GM19240 (cell line): Measurements from ENCODE around the gene CD52.
"Not testable (repeated sequence)": the region's sequence is repeated elsewhere in the genome, so short reads cannot be mapped to it uniquely, and the experiment has no call there.

Experiments used
- DNase-seq: peaks from one replicate; pipeline ENCODE4 v3.0.0; 2011; ENCODE audit warnings: low spot score; ENCODE audit not compliant: insufficient read length

The CD52 gene

DNA sequence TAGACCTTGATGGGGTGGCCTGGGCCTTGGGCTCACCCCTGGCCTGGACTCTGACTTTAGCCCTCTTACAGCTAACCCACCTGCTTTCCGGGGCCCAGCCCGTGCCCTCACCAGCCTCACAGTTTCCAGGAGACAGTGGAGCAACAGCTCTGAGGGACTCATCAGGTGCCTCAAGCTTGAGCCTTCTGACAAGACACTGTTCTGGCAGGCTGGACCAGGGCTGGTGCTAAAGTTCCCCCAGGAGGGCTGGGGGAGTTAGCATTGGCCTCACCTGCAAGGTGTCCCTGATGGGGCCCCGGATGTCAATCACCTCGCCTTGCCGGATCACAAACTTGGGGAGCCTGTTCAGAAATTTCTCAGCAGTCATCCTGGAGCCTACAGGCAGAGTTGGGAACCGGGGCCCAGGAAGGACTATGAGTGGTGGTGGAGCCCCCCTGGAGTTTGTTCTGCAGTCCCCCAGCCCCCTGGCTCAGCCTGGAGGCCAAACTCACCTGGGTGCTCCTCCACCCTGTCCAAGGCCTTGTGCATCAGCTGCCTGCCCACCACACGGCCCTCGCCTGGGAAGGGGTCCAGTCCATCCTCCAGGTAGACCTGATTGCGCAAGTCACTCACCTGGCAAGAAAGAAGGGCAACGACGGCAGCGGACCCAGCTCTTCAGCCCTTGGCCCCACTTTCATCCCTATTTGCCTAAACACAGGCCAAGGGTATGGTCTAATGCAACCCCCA lies 33.7 kb upstream of the CD52 start:
- no peak for DNase-seq

DNA sequence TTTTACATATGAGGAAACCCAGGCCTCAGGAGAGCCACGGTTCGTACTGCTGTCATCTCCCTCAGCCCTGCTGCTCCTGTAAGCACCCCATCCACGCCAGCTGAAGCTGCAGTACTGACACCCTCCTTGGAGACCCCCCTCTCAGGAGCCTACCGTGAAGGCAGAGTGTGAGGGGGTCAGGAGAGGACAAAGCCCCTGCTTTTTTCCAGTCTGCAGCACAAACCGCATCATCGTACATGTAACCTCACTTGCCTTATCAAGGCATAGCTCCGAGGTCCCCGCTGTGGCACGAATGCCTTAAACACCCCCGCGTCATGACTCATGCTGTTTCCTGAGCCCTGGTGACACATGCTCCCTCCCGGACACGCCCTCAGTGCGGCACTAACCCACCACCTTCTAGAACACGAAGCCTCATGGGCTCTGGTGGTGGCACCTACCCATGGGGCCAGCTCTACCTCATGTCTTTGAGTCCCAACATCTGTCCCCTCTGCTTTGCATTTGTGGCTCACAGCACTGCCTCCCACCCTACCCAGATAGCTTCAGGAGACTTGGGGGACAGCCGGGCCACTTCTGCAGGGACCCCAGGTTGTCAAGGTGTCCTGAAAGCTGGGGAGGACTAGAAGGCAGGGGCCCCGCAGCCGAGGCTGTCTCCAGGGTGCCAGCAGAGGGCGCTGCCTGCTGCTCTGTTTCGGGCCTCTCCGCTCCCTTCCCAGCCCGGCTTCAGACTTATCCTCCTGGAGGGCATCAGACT lies 33.0 kb upstream of the CD52 start:
- DNase-seq = no peak

DNA sequence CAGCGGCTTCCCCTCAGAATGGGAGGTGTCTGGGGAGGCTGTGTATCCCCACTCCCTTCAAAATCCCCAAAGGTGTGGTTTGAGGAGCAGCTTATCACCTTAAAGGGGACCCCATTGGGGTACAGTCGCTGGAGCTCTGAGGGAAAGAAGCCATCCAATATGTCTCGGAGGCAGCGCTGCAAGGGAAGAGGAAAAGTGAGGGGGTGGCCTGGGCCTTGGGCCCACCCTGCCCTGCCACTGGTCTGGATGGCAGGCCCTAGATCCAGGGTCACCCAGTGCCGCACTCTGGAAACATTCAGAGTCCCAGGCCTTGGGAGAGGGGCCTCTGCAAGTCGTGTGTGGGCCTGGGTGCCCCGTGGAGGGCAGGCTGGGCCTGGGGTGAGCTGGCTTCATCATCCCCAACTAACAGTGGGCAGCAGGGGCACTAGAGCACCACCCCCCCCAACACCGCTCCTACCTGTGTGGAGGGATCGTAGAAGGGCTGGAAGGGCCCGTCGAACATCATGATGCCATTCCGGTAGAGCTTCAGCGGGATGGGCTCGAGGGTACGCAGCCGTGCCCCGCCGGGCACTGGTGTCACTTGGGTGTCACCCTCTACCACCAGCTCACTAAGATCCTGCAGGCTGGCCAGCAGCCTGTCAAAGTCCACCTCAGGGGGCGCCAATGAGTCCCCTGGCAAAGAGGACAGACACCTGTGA lies 32.2 kb upstream of the CD52 start:
- no peak for DNase-seq

DNA sequence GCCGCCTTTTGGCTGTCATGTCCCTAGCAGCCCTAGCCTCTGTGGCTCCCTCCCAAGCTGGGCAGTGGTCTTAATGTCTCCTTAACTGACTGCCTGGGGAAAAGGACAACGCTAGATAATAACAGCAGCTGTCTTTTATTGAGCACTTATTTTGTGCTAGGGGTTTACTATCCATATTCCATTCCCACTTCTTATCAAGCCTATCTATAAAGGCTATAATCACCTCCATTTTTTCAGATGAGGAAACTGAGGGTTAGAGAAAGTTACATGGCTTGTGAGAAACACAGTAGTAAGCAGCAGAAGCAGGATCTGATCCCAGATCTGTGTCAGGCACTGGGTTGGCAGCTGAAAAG lies 31.7 kb upstream of the CD52 start:
- DNase-seq = no peak

DNA sequence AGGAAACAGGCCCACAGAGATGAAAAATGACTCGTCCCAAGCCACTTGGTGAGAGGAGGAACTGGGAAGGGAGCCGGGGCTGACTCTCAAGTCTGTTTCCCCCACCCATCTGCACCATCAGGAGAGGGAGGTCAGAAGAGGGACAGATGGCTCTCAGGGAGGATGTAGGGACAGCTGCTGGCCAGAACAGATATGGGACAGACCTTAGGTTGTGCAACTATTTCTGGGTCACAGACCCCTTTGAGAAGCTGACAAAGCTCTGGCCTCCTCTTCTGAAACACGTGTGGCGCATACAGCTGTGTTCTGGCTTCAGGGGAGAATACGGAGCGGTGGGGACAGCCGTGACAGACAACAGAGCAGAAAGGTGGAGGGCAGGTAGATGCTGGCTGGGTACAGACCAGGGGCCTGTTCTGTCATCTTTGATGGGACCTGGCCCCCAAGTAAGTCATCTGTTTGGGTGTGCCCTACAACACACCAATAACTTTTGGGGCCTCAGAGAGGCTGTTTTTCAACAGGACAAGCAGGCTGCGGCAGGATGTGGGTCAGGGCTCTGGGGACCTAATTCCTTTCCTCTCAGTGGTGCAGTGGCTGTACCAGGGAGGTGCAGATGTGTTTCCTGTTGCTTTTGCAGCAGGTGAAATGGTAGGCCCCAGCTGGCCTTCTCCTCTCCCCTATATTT lies 30.6 kb upstream of the CD52 start:
- DNase-seq = peak; percentile 69

DNA sequence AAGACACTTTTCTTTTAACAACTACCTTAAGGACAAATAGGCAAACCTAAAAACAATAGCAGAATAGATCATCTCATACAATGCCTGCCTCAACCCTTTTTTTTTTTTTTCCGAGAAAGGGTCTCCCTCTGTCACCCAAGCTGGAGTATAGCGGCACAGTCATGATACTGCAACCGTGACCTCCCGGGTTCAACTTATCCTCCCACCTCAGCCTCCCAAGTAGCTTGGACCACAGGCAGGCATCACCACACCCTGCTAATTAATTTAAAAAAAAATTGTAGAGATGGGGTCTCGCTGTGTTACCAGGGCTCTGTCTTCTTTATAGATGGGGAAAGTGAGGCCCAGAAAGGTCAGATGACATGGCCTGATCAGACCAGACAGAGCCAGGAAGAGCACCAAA lies 29.9 kb upstream of the CD52 start:
- no peak for DNase-seq

DNA sequence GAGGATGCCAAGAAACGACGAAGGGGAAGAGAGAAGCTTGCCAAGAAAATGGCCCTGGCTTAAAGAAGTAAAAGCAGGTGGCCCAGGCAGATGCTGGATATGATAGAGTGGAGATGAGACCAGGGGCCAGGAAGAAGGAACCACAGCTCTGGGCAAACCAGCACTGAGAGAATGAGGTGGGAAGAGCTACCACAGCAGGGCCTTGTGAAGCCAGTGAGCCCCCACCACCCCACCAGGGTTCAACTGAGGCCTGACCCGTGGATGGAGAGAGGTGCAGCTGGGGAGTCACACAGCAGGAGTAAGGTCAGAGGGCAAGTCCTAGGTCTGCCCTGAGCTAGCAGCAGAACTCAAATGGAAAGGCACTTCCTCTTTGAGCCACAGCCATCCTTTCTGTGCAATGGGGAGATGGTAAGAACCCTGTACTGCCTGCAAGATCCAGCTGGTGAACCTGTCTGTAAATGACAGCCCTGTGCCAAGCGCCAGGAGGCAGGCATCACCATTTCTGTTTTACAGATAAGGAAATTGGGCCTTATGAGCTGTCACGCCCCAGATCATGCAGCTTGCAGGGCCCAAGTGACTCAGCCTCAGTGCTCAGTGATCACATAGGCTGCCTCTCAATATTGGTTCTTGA lies 29.3 kb upstream of the CD52 start:
- no peak for DNase-seq

DNA sequence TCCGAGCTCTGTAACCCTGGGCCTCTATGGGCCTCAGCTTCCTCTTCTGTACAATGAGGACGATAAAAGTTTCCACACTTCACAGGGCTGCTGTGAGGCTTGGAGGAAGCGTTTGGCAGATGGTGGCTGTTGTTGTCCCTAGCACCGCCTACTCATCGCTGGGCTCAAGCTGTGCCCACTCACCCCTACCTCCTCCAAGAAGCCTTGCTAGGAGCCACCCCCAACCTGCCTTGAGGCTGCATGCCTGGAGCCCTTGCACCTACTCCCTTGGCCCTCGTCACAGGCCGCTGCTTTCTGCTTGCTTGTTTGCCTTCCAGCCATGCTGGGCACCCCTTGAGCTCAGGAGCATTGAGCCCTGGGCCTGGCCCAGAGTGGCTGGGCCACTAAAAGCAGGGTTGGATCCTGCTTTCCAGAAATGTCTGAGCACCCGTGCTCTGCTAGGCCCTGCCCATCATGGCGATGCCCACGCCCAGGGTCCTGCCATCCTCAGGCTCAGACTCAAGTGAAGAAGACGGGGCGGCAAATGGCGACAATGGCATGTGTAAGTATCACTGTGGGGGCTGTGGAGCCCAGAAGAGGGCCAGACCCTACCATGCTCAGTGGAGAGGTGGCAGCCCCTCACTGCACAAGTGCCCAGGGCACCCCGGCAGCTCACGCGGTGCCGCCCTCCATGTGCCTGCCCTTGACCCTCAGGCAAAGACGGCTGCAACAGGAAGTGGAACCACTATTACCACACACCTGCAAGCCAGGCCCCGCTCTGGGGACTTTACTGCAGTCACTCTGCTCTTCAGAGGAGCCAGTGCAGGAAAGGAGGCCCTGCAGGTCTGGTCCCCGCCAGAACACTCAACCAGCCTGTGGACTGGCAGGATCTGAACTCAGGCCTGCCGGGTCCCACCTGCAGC lies 28.3 kb upstream of the CD52 start:
- peak; percentile 76 for DNase-seq

DNA sequence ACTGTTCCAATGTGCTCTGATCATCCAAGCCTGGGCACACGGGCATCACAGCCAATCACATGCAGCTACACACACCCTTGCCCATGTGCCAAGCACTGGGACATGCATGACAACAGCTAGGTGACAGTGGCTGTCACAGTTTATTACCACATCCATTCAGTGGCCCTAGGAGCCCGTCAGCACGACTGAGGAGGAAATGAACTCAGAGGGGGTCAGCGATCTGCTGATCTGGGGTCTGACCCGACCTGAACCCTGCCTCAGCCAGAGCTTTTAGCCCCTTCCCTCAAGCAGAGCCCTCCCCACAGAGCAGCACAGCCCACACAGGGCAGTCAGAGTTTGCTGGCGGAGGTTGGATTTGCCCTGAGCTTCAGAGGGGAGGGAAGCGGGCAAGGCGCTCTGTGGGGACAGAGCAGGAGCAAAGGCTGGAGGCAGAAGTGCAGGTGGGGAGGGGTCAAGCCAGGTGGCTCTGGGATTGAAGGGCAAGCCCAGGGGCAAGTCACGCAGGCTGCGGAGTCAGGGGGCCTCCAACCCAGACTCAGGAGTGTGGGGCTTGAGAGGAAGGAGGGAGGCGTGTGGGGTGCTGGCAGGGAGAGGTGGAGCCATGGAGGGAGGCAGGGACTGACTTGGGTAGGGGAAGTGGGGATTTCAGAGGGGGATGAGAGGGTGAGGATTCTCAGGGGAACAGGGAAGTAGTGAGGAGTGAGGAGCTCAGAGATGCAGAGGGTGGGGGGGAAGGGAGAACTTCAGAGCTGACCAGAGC lies 27.5 kb upstream of the CD52 start:
- no peak for DNase-seq

DNA sequence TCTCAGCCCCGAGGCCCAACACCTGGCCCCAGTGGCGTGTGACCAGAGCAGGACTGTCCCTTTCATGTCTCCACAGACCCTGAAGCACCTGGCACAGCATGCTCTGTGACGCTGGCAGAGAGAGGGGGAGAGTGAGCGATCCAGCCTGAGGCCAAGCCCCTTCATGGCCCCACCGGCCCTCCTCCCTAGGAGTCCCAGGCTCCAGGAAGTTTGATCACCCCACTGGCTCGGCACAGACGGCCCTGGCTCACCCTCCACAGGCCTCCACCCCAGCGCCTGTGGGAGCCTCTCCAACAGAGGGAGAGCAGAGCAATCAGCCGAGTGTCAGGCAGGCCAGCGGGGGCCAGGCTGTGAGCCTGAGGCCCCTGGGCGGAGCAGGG lies 26.9 kb upstream of the CD52 start:
- DNase-seq = no peak

DNA sequence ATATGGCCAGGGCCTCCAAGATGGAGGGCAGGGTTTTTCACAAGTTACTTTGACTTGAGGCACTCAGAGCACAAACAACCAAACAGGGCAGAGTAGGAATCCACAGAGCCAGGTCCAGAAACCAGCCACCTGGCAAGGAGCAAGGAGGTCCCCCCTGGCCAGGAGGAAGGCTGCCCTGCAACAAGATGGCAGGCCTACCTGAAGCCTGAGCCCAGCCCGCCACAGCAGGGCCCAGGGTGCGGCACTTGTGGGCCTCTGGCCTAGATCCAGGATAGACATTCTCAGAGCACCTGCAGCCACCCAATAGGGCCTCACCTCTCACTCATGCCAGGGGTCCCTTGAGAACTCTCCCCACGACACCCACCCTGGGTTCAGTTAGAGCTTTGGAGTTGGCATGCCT lies 26.3 kb upstream of the CD52 start:
- no peak for DNase-seq

DNA sequence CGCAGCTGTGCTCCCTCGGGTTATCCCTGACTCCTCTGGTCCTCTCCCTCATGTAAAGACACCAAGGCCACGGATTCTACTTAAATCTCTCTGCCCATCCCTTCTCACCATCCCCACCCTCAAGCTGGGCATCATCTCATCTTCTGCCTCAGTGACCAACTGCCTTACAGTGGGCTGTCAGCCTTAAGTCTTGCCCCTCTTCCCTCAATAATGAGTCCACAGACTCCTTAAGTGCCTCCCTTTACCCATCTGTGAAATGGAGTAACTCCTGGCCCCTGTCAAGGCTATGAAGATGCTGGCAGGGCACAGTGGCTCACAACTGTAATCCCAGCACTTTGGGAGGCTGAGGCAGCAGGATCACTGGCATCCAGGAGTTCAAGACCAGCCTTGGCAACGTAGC lies 25.8 kb upstream of the CD52 start:
- no peak for DNase-seq

DNA sequence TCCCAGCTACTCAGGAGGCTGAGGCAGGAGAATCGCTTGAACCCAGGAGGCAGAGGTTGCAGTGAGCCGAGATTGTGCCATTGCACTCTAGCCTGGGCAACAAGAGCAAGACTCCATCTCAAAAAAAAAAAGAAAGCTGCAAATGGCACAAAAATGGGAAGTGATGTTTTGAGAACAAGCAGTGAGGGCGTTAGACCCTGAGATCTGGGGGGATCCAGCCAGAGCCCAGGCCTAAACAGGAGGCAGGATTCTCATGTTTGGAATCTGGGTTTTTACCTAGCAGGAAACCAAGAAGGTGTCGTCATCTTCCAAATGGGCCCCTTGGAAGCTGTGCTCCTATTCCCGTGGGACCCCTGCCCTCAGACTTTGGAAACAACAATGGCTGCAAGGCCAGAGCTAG lies 25.0 kb upstream of the CD52 start:
- DNase-seq = not testable (repeated sequence)

DNA sequence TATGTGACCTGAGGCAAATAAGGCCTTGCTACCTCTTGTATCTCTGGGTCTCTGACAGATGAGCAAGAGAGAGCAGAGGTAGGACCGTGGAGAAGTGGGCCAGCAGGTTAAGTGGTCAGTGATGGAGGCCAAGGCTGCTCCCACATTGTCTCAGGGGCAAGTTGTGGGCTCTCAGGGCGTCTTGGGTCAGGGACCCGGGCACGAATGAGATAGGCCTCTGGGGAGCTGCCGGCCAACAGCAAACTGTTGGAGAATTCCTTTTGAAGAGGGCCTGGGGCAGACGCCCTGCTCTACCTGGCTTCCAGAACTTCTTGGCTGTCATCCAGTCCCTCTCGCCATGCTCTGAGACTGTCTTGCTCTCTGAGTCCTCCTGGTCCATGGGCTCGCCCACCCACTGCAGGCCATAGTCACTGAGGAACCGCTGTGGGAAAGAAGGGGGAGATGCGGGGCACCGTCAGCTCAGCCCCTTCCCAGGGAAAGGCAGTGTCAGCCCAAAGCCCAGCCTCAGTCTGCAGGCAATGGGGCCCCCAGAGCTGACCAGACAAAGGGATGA lies 23.8 kb upstream of the CD52 start:
- no peak for DNase-seq

DNA sequence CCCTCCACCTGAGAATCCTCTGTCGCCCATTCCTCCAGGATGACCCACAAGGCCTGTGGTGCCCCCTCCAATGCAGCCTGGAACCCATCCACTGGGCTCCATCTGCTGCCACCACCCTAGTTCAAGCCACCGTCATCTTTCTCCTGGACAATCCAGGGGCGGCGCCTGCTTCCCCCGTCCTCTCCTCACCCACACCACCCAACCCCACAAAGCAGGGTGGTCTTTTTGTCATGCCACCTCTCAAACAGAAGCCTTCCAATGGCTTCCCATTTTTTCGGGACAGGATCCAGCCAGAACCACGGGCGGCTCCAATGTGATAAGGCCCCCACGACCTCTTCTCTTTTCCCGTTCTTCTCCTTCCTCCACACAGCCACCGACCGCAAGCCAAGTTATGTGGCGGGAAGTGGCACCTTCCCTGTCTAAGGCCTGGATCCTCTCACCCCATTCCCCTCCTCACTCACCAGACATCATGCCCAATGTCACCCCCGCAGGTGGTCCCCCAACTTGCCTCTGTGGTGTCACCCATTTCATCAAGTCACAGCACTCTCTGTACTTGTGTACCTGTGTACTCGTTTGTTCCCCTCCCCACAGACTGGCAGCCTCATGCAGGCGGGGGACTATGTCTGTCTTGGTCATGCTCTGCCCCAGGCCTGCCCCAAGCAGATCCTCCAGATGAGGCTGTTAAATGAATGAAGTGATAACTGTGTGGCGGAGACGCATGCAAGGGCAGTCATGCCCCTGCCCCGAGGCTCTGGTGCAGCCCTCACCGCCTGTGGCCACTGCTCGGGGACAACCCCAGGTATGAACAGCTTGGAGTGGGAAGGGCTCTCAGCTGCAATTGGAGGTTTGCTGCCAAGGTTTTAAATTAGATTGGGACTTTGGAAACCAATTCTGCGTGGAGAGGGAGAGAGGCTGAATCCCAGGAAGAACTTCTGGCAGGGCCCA lies 22.3 kb upstream of the CD52 start:
- DNase-seq = no peak

DNA sequence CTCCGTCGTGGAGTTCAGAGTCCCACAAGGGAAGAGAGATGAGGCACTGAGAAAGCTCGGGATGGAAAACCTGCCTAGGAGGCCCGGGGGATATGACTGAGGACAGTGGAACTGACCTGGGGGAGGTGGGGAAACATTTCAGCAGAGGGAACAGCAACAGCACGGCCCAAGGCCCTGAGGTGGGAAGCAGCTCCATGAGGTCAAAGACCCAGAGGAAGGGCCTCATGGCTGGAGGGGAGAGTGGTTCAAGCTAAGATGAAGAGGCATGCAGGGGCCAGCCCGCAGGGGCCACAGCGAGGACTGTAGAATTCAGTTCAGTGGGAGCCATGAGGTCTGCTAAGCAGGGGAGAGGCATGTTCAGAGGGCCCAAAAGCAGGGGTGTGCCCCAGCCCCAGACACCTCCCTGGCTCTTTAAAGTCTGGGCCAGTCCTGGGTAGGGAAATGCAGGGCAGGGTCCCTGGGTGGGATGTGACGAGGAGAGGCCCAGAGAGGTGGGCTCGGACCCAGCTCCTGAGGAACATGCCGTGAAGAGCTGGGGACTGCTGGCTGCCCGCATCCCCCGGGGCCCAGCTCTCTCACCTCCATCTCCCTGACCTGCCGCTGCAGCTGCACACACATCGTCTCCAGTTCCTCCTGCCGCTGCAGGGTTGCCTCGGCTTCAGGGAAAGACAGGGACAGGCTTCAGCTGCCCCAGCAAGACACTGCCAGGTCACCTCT lies 21.3 kb upstream of the CD52 start:
- DNase-seq = no peak

DNA sequence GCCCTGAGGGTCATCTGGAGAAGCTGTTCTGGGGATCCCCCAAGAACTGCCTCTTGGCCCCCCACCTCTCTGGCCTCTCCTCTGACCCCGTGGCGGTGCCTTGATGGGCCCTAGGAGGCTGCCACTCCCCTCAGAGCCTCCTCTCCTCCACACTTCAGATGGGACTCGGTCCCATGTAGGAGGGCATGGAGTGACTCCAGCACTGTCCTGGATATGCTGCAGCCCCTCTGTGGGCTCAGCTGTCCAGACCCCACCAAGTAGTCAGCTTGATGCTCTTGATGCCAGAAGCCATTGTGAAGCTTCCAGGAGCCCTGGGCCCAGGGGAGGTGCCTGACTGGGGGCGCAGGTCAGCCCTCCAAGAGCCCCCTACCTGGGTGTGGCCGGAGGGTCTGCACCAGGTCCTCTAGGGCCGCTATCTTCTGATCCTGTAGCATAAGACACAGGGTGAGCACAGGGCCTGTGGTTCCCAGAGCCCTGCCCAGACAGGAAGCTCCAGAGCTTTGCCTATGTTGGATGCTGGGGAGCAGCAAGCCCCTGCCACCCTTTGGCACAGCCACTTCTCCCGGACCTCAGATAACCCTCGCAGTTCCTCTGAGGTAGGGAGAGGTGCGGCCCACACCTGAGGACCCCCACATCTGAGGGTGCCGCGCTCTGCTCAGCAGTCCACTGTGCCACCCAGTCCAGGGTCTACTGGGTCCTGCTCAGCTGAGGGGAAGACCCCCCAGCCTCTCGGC lies 20.5 kb upstream of the CD52 start:
- DNase-seq = no peak
